GM21423 (cell line): ENCODE measurements around the gene MAPK8.

Experiments used
- ATAC-seq: cut with Tn5 transposase; IDR thresholded peaks from one replicate; pipeline ENCODE4 v1.9.1; 2021; ENCODE audit warnings: mild to moderate bottlenecking, moderate library complexity; ENCODE audit not compliant: unreplicated experiment

The MAPK8 gene

DNA sequence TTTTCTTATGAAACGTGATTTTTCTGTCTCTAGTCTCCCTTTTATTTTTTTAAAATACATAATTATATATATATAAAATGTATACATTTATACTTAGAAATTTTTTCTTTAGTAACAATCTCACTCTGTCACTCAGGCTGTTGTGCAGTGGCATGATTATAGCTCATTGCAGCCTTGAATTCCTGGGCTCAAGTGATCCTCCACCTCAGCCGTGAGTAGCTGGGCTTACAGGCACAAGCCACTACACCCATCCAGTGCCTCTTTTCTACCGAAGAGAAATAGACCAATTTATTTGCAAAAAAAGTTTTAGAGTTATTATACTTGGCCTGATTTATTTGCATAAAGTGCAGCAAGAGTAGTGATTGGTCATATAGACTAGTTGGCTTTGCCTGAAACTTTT is 72.2 kb downstream of the MAPK8 start:
- ATAC-seq = no peak

DNA sequence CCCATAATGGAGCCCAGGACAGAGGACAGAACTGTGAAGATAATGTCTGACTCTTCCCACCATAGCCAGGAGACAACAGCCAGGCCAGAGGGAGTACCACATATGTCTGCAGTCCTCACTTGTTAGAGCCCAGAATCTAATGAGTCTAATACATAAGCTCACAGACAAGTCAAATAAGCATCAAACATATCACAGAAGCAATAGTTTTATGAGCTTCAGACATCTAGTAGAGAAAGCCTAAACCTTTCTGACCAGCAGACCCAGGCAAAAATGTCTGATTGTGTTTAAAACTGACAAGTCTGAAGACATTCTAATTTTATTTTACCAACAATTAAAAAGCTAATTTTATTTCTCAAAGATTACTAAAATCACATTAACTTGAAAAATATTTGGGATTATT is 75.5 kb downstream of the MAPK8 start:
- no peak for ATAC-seq

DNA sequence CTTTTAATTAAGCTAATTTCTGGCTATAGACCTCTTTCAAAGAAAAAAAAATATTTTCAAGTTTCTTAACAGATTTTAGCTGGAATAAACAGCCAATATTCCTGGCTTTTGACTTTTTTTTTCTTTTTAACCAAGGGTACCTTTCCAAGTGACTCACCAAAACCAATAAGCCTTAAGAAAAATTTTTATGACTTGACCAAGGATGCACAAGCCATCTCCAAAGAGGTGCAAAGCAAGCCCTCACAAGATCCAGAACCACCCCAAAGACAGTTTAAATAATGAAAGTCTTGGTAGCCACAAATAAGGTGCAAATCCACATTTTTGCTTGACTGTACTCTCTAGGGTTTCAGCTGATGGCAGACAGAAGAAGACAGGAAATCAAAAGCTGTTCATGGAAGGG is 76.5 kb downstream of the MAPK8 start:
- ATAC-seq = no peak

DNA sequence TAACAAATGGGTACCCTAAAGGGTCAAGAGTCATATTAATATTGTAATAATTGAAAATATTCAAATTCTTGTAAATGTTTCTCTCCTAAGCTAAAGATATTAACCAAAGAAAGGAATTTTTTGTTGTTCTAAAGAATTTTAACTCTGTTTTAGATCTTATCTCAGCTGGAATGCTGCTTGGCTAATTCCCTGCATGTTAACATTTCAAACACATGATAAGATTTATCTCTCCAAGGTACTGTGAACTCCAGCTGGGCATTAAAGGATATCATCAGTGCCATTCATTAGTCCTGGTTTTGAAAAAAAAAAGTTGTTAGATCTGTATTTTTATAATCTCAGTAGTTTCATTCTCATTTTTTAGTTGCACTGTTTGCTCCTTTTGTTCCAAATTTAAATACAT is 76.9 kb downstream of the MAPK8 start:
- ATAC-seq = no peak

DNA sequence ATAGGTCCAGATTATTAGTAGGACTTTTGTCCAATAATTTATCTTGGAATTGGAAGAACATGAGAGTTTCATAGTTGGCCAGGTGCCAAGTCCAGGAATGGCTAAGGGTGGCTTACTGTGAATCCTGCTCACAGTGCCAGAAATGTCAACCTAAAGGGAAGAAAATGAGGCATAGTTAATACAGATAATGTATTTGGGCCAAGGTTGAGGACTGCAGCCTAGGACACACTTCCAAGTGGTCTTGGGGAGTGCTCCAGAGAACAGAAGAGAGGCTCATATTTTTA is 78.2 kb downstream of the MAPK8 start:
- no peak for ATAC-seq

DNA sequence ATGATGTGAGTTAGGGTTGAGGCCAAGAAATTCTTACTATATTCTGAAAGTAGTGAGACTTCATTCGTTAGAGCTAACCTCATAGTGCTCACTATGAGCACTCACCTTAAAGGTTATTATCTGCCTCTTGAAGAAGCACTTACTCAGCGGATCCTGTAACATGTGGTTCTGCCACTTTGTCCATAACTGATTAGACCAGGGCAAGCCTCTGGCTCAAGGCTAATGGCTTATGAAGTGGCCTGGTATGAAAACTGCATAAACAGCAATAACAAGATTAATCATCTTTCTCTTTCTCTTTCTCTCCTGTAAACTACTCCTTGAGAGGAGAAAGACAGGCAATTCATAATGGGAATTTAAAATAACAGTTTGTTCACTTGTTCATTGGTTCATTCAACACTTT is 82.8 kb downstream of the MAPK8 start:
- ATAC-seq = no peak

DNA sequence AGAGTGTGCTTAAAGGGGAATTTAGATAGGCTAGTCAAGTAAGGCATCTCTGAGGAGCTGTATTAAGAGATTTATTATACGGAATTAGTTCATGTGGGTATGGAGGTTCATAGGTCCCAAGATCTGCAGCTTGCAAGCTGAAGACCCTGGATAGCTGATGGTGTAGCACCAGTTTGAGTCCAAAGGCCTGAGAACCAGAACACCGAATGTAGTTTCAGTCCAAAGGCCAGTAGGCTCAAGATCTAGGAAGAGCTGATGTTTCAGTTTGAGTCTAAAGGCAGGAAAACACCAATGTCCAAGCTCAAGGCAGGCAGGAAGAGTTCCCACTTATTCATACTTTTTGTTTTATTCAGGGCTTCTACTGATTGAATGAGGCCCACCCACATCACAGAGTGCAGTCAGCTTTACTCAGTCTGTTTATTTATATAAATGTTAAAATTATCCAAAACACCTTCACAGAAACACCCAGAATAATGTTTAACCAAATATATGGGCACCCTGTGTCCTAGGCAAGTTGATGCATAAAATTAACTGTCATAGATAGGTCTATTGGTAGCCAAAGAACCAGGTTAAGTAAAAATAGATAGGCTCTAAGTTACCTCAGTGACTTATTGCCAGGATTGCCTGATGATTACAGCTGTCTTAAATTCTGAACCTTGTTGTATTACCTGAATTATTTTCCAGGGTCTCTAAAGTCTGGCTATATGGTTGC is 83.5 kb downstream of the MAPK8 start:
- no peak for ATAC-seq

DNA sequence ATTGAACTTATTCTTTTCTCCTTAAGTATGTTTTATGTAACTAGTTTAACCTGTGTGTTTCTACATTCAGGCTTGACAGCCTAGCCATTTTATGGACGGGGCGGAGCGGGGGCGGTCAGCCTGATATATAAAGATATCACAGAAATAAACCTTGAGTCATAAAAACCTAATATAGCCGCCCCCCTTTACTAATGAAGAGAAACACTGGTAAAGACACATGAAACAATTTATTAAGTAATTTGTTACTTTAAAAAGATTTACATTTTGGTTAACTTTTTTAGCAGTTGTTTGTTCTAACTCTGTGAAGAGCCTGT is 84.0 kb downstream of the MAPK8 start:
- no peak for ATAC-seq

DNA sequence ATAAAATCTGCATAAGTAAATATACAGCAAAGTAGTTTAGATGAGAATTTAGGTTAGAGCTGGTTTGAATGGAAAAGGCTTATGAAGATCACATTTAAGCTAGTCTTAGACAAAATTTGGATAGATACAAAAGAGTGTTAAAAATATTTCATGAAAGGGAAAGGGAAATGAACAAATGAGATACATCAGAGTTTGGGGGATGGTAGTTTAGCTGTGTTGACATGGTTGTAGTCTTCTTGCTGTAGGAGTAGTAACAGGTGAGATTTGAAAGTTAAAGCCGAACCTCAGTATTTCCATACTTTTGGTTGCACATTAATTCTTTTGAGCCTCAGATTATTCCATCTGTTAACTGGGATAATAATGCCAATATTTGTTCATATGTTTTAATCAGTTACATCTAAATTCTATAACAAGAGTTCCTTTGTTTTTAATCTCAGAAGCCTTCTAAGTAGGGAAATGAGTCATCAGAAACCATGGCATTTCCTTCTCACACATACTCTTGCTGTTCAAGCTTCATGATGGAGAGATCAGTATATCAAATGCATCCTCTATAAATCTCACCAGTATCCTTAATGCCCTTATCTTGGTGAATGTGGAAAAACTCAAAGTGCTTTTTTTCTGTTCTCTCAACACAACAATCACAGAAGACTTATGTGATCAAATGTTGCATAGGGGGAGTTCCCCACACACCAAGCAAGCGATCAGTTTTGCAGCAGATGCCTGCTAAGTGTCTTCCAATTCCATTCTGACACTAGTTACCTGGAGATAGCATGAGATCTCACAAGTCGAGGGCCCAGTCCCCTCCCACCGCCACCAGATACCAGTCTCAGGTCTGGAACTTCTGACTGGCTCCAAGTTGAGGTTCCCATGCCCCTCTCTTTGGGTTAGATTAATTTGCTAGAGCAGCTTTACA is 84.7 kb downstream of the MAPK8 start:
- peak; percentile 58 for ATAC-seq

DNA sequence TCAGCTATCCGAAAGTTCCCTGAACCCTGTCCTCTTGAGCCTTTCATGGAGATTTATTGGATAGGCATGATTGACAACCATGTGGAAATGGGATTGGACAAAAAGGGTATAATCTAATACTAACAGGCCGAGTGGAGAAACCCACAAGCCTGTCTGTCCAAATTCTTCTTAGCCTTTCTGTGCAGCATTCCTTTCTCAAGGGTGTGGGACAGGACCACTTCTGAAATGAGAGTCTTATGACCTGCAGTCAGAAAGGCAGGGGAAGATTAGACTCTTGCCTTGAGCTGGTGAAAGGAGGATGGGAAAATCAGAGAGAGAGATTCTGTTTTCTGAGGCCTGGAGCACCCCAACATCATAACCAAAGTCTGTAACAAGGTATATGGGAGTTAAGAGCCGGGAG is 85.5 kb downstream of the MAPK8 start:
- no peak for ATAC-seq

DNA sequence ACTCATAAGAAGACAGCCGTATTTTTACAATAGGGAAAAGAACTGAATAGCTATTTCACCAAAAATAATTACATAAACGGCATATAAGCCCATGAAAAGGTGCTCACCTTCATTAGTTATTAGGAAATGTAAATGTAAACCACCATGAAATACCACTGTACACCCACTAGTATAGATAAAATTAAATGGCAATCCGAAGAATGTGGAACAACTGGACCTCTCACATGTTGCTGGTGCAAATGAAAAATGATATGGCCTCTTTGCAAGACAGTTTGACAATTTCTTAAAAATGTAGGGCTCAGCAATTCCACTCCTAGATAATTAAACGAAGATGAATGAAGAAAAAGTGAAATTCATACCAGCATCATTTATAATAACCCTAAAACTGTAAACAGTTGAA is 91.8 kb downstream of the MAPK8 start:
- ATAC-seq = no peak

DNA sequence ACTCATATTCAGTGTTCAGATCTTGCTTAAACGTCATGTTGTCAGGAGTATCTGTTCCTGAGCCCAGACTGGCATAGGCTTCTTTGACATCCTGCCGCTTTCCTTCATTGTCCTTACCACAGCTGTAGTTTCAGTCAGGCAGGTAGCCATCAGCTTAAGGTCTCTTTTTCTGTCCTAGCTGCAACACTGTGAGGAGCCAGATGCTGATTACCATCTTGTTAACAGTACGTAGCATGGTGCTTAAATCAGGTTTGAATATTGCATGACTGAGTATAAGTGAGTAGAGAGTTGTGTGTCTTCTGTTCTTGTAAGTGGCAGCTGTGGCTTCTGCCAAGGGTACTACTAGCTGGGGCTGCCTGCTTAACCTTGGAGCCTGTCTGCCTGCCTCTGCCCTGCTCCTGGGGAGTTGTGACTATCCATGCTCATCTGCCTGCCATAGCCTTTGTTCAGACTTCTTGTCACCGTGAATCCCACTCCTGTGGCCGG is 92.6 kb downstream of the MAPK8 start:
- ATAC-seq = no peak

DNA sequence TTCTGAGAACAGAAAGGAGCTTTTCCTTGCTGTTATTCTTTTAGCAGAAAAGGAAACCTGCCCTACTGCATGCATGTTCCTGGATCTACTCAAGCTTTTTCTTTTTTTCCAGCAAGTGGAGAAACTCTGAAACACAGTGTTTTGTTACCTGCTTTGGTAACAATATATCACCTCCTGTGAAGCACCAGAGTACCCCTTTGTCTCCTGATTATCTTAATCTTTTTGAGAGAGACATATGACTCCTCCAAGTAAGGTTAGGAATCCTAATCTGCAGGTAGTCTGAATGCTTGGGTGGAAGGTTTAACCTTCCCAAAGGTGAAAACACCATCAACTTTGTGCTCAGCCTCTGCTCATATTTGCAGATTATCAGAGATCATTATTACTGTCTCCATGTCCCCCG is 93.1 kb downstream of the MAPK8 start:
- ATAC-seq = no peak

DNA sequence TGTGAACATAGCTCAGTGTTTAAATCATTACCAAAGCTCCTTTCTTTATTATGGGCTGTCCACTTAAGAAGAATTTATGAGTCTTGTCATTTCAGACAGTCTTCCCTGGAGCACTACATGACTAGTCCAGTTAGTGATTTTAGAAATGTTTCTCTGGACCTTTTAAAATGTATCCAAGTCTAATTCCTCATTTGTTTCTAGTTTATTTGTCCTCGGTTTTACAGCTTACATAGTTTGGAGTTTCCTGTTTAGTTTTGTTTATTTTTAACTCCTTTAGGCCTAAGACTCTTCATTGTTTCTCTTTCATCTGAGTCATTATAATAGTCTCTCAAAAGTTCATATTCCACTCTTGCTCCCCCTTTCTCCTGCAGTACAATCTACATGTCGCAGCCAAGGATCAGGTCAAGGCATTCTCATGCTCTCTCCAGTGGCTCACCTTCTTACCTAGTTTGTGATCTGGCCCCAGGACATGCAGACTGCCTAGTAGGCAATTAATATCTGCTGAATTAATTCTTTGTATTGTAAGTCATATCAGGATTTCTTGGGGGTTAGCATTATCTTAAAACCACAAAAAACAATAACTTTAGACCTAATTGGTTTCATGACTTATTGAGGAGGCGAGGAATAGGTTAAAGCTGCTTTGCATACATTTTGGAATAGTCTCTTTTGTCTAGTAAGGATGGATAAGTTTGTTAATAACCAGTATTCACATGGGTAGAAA is 93.8 kb downstream of the MAPK8 start:
- ATAC-seq = no peak

DNA sequence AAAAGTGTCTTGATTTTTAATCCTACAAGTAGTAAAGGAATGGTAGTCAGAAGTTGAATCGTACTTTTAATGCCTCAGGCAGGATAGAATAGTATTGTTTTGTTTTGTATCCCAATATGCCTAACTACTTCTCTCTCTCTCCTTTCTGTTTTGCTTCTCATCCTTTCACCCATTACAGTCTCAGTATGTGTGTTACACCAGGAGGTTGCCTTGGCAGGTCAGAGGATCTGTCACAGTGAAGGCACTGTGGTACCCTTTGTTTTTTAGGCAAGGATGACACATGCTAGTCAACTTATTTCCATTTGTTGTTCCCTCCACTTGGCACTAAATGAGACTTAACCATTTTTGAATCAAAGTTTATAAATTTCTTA is 94.4 kb downstream of the MAPK8 start:
- no peak for ATAC-seq

DNA sequence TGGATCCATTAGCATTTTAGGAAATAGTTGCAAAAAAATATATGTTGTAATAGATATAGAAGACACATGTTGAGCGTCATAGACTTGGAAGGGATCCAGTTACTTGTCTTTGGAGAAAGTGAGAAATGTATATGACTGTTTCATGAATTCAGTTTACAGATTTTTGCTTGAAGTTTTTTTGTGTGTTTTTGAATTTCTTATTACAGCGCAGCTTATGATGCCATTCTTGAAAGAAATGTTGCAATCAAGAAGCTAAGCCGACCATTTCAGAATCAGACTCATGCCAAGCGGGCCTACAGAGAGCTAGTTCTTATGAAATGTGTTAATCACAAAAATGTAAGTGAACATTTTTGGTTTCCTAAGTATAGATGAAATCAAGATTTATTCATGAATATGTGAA is 98.2 kb downstream of the MAPK8 start:
- ATAC-seq = no peak

DNA sequence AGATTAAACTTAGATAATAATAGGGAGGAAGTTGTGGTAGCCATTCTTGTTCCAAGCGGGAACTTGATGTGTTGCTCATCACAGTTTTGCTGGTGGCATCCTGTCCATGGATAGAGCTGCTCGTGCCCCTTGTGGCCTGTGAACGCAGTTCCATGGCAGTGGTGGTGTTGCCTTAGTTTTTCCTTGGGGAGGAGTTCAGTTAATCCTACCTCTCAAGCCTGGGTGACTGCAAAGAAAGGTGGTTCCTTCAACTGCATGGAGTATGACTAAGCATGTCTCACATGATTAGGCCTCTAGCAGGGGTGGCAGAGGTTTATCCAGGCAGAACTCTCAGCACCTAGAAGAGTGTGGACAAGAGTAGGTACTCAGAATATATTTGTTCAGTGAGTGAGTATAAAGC is 99.7 kb downstream of the MAPK8 start:
- no peak for ATAC-seq

DNA sequence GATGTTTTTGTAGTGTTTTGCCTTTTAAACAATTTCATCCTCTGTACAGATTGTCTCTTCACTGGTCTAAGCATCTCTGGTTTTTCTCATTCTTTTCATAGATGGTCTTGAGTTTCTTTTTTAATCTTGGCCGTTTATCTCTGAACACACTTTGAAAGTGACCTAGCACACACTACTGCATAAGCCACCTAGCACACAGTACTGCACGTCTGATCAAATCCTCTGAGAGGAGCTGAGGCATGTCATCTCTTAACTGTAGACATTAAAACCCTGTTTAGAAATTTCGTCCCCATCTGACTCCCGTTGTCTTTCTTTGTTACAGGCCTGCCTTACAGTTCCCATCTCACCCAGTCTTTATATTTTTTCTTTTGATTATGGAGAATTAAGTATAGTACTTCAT is 100.2 kb downstream of the MAPK8 start:
- no peak for ATAC-seq

DNA sequence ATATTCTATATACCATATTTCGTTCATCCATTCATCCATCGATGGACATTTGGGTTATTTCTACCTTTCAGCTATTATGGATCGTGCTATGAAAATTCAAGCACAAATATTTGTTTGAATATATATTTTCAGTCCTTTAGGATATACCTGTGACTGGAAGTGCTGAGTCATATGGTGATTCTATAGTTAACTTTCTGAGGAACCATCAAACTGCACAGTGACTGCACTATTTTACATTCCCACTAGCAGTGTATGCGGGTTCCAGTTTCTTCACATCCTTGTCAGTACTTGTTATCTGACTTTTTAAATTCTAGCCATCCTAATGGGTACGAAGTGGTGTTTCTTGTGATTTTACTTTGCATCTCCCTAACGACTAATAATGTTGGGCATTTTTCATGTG is 104.0 kb downstream of the MAPK8 start:
- no peak for ATAC-seq

DNA sequence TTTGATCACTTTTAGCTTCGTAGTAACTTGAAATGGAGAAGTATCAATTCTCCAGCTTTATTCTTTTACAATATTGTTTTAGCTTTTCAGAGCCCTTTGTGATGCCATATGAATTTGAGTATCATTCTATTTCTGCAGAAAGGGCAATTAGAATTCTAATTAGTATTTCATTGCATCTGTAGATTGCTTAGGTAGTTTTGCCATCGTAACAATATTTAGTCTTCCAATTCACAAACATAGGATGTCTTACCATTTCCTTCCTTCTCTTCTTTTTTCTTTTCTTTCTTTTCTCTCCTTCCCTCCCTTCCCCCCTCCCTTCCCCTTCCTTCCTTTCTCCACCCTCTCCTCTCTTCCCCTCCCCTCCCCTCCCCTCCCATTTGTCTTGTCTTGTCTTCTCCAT is 105.0 kb downstream of the MAPK8 start:
- ATAC-seq = no peak

DNA sequence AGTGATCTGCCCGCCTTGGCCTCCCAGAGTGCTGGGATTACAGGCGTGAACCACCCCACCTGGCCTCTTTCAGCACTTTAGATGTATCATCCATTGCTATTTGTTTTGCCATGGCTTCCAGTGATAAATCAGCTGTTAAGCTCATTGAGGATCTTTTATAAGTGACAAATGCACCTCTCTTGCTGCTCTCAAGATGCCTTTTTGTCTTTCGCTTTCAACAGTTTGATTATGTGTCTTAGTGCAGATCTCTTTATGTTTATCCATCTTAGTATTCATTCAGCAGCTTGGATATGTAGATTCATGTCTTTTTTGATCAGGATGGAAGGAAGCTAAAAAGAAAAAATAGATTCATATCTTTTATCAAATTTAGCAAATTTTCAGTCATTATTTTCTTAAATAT is 105.6 kb downstream of the MAPK8 start:
- ATAC-seq = no peak

DNA sequence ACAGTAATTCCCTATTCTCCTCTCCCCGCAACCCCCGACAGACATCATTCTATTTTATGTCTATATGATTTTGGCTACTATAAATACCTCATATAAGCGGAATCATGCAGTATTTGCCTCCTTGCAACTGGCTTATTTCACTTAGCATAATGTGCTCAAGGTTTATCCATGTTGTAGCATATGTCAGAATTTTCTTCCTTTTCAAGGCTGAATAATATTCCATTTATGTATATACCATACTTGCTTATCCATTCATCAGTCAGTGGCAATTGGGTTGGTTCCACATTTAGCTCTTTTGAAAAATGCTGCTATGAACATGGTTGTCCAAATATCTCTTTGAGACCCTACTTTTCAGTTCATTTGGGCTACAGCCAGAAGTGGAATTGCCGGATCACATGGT is 106.5 kb downstream of the MAPK8 start:
- no peak for ATAC-seq
